ENCODE results near the gene TFB1M. TPM values are rescaled to one million over a fixed set of nuclear protein-coding genes. Genes with fewer than 3 reads are reported as not detected.
"Not testable (repeated sequence)": the region's sequence is repeated elsewhere in the genome, so short reads cannot be mapped to it uniquely, and the experiment has no call there.

TFB1M gene
- total RNA-seq, 1 donor = 20.0 TPM

- DNase-seq (ENCODE audit: low read depth) = no peak
- no peak overlapping the region for H3K4me3 ChIP-seq (ENCODE audit: low read depth, low read length)
- no peak for TF ChIP-seq CTCF (IDR thresholded peaks at IDR 0.05; ENCODE audit: insufficient read depth, low read length)
Measured at GRCh38 chr6:155222506-155222905, 91.8 kb downstream of the TFB1M start.

DNA sequence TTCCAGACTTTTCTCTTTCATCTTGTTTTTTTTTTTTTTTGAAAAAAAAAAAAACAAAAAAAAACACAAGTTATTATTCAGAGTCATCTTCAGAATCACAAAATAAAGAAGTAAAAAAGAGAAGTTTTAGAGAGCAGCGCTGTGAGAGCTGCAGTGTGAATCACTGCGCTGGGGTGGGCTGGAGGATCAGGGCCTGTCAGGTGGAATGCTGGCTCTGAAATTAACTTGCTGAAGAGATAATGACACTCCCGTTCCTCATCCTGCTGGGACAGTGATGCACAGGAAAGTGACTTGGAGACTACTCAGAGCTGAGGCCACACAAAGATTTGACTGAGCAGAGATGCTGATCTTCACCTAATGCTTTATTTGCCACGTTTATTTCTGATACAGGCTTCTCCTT, 93.2 kb downstream of the TFB1M start:
- TF ChIP-seq CTCF (IDR thresholded peaks at IDR 0.05; ENCODE audit: insufficient read depth, low read length) = no peak
- H3K4me3 ChIP-seq (ENCODE audit: low read depth, low read length) = no peak overlapping the region
- DNase-seq (ENCODE audit: low read depth) = no peak

- H3K4me3 ChIP-seq (ENCODE audit: low read depth, low read length) = no peak overlapping the region
- no peak for DNase-seq (ENCODE audit: low read depth)
- no peak for TF ChIP-seq CTCF (IDR thresholded peaks at IDR 0.05; ENCODE audit: insufficient read depth, low read length)
Measured at GRCh38 chr6:155219858-155220301, 94.4 kb downstream of the TFB1M start.

DNA sequence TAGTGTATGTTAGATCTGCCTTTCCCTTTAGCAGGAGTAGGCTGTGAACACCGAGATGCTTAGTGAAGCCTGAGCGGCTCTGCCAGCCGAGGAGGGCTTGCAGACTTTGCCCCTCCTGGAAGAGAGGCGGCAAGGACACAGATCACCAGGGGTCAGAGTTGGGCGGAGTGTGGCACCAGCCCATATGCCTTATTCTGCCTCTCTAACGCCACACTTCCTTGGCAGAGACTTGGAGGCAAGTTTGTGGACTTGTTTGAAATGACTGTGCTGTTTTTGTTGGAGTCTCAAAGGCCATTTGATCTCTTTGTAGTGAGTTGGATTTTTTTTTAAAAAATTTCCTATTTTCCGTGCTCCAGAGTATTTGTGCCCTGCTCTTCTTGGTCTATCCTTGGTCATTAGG, 95.0 kb downstream of the TFB1M start:
- no peak overlapping the region for H3K4me3 ChIP-seq (ENCODE audit: low read depth, low read length)
- no peak for TF ChIP-seq CTCF (IDR thresholded peaks at IDR 0.05; ENCODE audit: insufficient read depth, low read length)
- DNase-seq (ENCODE audit: low read depth) = no peak

GRCh38 chr6:155218711-155219110, 95.6 kb downstream of the TFB1M start:
- DNase-seq (ENCODE audit: low read depth); H3K4me3 ChIP-seq (ENCODE audit: low read depth, low read length): not testable (repeated sequence)

- DNase-seq (ENCODE audit: low read depth) = no peak
- H3K4me3 ChIP-seq (ENCODE audit: low read depth, low read length) = no peak overlapping the region
- TF ChIP-seq CTCF (IDR thresholded peaks at IDR 0.05; ENCODE audit: insufficient read depth, low read length) = no peak
Measured at GRCh38 chr6:155216312-155217046, 97.8 kb downstream of the TFB1M start.

GRCh38 chr6:155215906-155216305, 98.4 kb downstream of the TFB1M start:
- no peak for DNase-seq (ENCODE audit: low read depth)
- H3K4me3 ChIP-seq (ENCODE audit: low read depth, low read length) = no peak overlapping the region
- TF ChIP-seq CTCF (IDR thresholded peaks at IDR 0.05; ENCODE audit: insufficient read depth, low read length) = no peak
